HepG2 (cell line): ENCODE measurements around the gene ERV3-1. TPM values are rescaled to one million over a fixed set of nuclear protein-coding genes. Genes with fewer than 3 reads are reported as not detected.

Experiments used
- ATF2 ChIP-seq: sonication (generic); formaldehyde crosslinking; IDR thresholded peaks from 2 replicates; pipeline ENCODE4 v1.4.0; 2020; ENCODE audit warnings: missing genetic modification reagents
- BCL3 ChIP-seq: sonication (generic); formaldehyde crosslinking; IDR thresholded peaks from 2 replicates; pipeline ENCODE4 v1.5.1; 2020; ENCODE audit warnings: mild to moderate bottlenecking, missing genetic modification reagents, moderate library complexity
- CSRNP2 ChIP-seq: sonication (generic); formaldehyde crosslinking; conservative IDR thresholded peaks from 2 replicates; pipeline ENCODE4 v1.8.0; 2022; ENCODE audit warnings: low read depth, missing genetic modification reagents
- DR1 ChIP-seq: sonication (generic); formaldehyde crosslinking; IDR thresholded peaks from 2 replicates; pipeline ENCODE4 v1.8.0; 2021; ENCODE audit warnings: mild to moderate bottlenecking, missing genetic modification reagents, inconsistent platforms
- EEA1 ChIP-seq: sonication (generic); formaldehyde crosslinking; IDR thresholded peaks from 2 replicates; pipeline ENCODE4 v1.5.1; 2020; ENCODE audit warnings: mild to moderate bottlenecking, missing genetic modification reagents, borderline replicate concordance
- LCORL ChIP-seq, 2 experiments: fragments of 450-650 bp in 1 of 2; sonication (generic) in 1 of 2; formaldehyde crosslinking in 1 of 2; IDR thresholded peaks; 2 replicates each; pipeline versions ENCODE4 v1.5.0 to v1.6.1; 2017 to 2020; ENCODE audit warnings: antibody characterized with exemption in 1 of 2, missing genetic modification reagents in 1 of 2
- MTF2 ChIP-seq: sonication (generic); formaldehyde crosslinking; IDR thresholded peaks from 2 replicates; pipeline ENCODE4 v1.5.0; 2020; ENCODE audit warnings: missing genetic modification reagents, borderline replicate concordance
- NFE2L1 ChIP-seq: sonication (generic); formaldehyde crosslinking; IDR thresholded peaks from 2 replicates; pipeline ENCODE4 v1.4.0; 2020; ENCODE audit warnings: missing genetic modification reagents, mild to moderate bottlenecking, borderline replicate concordance
- POLR2AphosphoS2 ChIP-seq: IDR thresholded peaks from 2 replicates; pipeline ENCODE4 v1.6.1; 2011; ENCODE audit warnings: low read depth, low read length, improper control_type of control experiment
- RARG ChIP-seq: sonication (generic); formaldehyde crosslinking; IDR thresholded peaks from 2 replicates; pipeline ENCODE4 v1.4.0; 2020; ENCODE audit warnings: low read depth, mild to moderate bottlenecking, missing genetic modification reagents
- SALL1 ChIP-seq: sonication (generic); formaldehyde crosslinking; IDR thresholded peaks from 2 replicates; pipeline ENCODE4 v1.8.0; 2022; ENCODE audit warnings: mild to moderate bottlenecking, missing genetic modification reagents
- SRSF9 ChIP-seq: fragments of 200-400 bp; formaldehyde crosslinking; IDR thresholded peaks from 2 replicates; pipeline ENCODE4 v1.6.1; 2018; ENCODE audit warnings: borderline replicate concordance, mild to moderate bottlenecking, low read depth, low read length; ENCODE audit not compliant: insufficient read depth, poor library complexity, severe bottlenecking
- TCF7L2 ChIP-seq: IDR thresholded peaks from 2 replicates; pipeline ENCODE4 v1.6.1; 2011; ENCODE audit warnings: mild to moderate bottlenecking, low read depth, low read length, moderate library complexity
- TRAFD1 ChIP-seq: sonication (generic); formaldehyde crosslinking; IDR thresholded peaks from 2 replicates; pipeline ENCODE4 v1.5.1; 2020; ENCODE audit warnings: missing genetic modification reagents, mild to moderate bottlenecking, borderline replicate concordance
- ZBTB42 ChIP-seq: sonication (generic); formaldehyde crosslinking; IDR thresholded peaks from 2 replicates; pipeline ENCODE4 v1.5.0; 2020; ENCODE audit warnings: mild to moderate bottlenecking, missing genetic modification reagents
- ZBTB8A ChIP-seq: sonication (generic); formaldehyde crosslinking; IDR thresholded peaks from 2 replicates; pipeline ENCODE4 v1.4.0; 2020; ENCODE audit warnings: mild to moderate bottlenecking, low read depth, missing genetic modification reagents, borderline replicate concordance
- ZNF281 ChIP-seq: sonication (generic); formaldehyde crosslinking; IDR thresholded peaks from 2 replicates; pipeline ENCODE4 v1.4.0; 2020; ENCODE audit warnings: missing genetic modification reagents, borderline replicate concordance
- ZNF530 ChIP-seq: sonication (generic); formaldehyde crosslinking; IDR thresholded peaks from 2 replicates; pipeline ENCODE4 v1.5.0; 2020; ENCODE audit warnings: low read depth, mild to moderate bottlenecking, missing genetic modification reagents
- ZNF607 ChIP-seq: sonication (generic); formaldehyde crosslinking; IDR thresholded peaks from 2 replicates; pipeline ENCODE4 v1.5.1; 2020; ENCODE audit warnings: missing genetic modification reagents, mild to moderate bottlenecking, borderline replicate concordance
- polyA plus RNA-seq, 8 experiments: library from polyadenylated mRNA; depleted of rRNA in 3 of 8; stranded (reverse) in 7 of 8; unstranded in 1 of 8; fragments of >200 nt; fragmentation: Illumina TruSeq in 4 of 8; extraction: Trizol in 4 of 8; gene quantifications; 2 replicates each; pipeline versions ENCODE4 v1.2.1 to v1.2.3, GENCODE V29; 2011 to 2016; ENCODE audit warnings: low read depth in 4 of 8, missing spikeins in 1 of 8, mixed read lengths in 1 of 8; ENCODE audit not compliant: insufficient read depth in 1 of 8
- total RNA-seq, 5 experiments: library from RNA; depleted of rRNA; stranded (reverse); fragments of >200 nt; fragmentation: Illumina TruSeq; extraction: Trizol; gene quantifications; 2 replicates each; pipeline ENCODE4 v1.2.3, GENCODE V29; 2016; ENCODE audit warnings: low read depth in 1 of 5

The ERV3-1 gene
- total and polyA plus RNA-seq, 2 of the 13 experiments (the other 11 are each of a cell fraction or from before 2014, with no cell fraction given): 20.4 to 86.3 TPM

GRCh38 chr7:64947252-64948000, 59.1 kb downstream of the ERV3-1 start (continued):
- peak; percentile 52; the same call in 1 of the 2 replicates for TF ChIP-seq BCL3 (CRISPR knock-in tag)
- no peak for TF ChIP-seq ZBTB8A (CRISPR knock-in tag)
- TF ChIP-seq SRSF9: no peak
- no peak for TF ChIP-seq CSRNP2 (CRISPR knock-in tag)
- TF ChIP-seq ZNF281 (CRISPR knock-in tag): peak; percentile 80; the same call in 1 of the 2 replicates
- no peak for TF ChIP-seq TCF7L2
- no peak for TF ChIP-seq DR1 (CRISPR knock-in tag)
- TF ChIP-seq POLR2AphosphoS2: no peak
- no peak for TF ChIP-seq ATF2 (CRISPR knock-in tag)
- TF ChIP-seq NFE2L1 (CRISPR knock-in tag): no peak
- no peak for TF ChIP-seq ZNF607 (CRISPR knock-in tag)
- 0 out of 2 replicates have a peak, but pooled peaks have one; percentile 27 for TF ChIP-seq MTF2 (CRISPR knock-in tag)
- TF ChIP-seq RARG (CRISPR knock-in tag): no peak
- TF ChIP-seq ZBTB42 (CRISPR knock-in tag): no peak
- no peak for TF ChIP-seq ZNF530 (CRISPR knock-in tag)
- no peak for TF ChIP-seq EEA1 (CRISPR knock-in tag)
- TF ChIP-seq TRAFD1 (CRISPR knock-in tag): no peak
- TF ChIP-seq LCORL (IDR thresholded peaks at IDR 0.05): no peak
- peak; percentile 47; the same call in 1 of the 2 replicates for TF ChIP-seq LCORL (CRISPR knock-in tag; IDR thresholded peaks at IDR 0.05)
- no peak; the same call in 1 of the 2 replicates for TF ChIP-seq SALL1 (CRISPR knock-in tag)
